GM18526 (cell line): Measurements from ENCODE around the gene FAM193B.

ENCODE experiments used
- POLR2A ChIP-seq: IDR thresholded peaks from 3 replicates; pipeline ENCODE4 v1.6.1; 2011; ENCODE audit not compliant: insufficient read length; ENCODE audit errors: extremely low read depth

Gene FAM193B

DNA sequence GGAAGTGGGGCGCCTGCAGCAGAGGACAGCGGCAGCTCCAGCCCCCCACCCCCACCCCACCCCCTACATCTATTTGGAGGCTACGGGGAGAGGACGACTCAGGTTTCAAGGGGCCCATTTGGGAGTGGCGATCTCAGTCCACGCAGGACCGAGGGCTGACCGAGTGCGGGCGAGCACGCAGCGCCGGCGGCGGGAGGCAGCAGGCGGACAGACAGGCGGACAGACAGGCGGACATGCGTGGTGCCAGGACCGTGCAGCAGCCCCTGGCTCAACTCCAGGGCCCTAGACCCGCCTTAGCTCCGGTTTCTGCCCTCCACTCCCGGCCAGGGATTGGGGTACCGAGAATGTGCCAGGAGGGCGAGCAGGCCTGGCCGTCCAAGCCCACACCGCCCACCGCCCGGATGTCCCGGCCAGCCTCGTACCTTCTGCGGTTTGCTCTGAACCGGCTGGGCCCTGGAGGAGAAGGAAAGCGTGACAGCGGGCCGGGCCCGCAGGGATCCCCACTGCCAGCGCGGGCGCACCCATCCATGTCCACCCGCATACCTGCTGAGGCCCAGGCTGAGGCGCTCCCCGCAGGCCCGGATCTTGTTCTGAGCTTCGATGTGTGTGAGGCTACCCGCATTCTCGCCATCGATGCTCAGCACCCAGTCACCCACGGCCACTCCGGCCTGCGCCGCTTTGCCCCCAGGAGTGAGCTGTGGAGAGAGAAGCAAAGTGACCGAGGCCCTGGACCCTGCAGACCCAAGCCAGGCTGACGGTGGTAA lies 62.2 kb downstream of the FAM193B start:
- no peak for TF ChIP-seq POLR2A

DNA sequence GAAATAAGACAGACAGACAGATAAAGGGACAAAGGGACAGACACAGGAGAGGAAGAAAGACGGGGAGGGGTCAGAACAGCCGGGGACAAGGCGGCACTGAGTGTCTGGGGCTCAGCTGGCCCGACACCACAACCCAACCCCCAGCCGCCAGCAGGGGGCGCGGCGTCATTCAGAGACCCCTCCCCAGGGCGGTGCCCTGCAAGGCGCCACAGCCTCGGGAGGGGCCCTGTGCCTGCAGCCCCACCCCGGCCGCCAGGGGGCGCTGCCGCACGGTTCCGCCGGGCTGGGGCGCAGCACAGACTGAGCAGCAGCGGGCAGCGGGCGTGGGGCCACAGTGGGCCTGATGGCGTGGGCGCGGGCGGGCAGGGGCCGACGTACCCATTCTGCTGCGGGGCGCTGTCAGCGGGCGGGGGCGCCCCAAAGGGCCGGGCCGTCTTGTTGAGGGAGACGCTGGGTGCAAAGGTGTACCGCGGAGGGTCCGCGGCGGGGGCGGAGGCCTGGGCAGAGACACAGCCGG lies 62.9 kb downstream of the FAM193B start:
- TF ChIP-seq POLR2A = no peak

DNA sequence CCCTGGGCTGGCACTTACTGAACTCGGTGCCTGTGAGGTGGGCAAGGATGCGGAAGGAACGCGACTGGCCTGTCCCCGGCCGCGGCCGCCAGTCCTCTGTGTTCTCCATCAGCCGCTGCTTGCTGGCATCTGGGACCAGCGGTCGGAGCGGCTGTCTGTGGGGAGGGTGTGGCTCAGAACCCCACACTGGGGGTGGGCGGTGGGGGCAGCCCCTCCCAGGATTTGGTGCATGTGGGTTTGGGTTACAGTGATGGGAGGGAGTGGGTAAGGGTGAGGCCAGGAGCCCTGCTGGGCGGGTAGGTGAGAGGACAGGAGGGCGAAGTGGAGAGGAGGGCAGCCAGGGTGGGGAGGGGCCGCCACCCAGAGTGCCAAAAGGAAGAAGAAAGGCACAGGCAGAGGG lies 63.4 kb downstream of the FAM193B start:
- no peak for TF ChIP-seq POLR2A

DNA sequence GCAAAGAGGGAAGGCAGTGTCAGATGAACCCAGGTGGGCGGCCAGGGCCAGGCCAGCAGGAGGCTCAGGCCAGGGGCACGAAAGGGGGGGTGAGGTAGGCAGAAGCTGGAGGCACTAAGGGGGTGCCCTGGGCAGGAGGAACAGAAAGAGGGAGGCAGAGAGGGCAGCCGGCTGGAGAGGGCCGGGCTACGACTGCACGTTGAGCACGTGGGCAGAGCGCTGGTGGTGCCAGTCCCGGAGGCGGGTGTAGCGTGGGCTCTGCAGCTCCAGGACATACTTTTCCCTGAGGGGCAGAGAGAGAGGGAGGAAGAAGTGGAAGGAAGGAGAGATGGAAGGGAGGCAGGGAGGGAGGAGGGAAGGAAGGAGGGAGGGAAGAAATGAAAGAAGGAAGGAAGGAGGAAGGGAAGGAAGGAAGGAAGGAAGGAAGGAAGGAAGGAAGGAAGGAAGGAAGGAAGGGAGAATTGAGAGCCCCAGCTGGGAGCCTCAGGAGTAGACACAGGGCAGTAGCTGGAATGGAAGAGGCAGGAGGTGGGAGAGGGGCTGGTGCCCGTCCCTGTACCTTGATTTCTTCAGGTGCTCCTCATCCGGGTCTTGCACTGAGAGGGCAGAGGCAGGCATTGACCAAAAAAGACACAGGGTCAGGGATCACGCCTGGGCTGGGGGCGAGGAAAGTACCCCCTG lies 63.9 kb downstream of the FAM193B start:
- TF ChIP-seq POLR2A = no peak

DNA sequence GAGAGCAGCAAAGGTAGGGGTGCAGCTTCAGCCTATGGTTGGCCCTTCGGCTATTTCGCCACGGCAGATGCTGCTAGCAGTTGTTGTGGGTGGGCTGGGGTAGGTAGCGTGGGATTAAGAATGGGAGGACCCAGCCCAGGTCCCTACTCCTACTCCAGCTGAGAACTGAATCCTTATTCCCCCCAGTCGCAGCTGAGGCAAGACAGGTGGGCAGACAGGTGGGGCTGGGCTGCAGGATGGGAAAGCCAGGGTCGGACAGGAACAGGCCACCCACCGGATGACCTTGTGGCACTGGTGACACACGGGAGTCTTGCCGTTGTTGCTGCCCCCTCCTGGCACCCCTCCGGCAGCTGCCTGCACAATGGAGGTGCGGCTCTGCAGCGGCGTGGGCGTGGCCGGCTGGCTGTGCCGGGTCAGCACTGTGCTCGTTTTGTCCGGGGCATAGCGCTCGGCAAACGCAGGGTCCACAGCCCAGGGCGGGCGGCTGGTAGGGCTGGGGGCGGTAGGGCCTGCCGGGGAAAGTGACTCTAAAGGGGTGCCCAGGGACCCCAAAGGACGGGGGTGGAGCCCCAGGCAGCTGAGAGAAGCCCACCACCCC lies 65.1 kb downstream of the FAM193B start:
- TF ChIP-seq POLR2A = no peak

GRCh38 chr5:177487975-177488374 lies 66.4 kb downstream of the FAM193B start:
- no peak for TF ChIP-seq POLR2A

DNA sequence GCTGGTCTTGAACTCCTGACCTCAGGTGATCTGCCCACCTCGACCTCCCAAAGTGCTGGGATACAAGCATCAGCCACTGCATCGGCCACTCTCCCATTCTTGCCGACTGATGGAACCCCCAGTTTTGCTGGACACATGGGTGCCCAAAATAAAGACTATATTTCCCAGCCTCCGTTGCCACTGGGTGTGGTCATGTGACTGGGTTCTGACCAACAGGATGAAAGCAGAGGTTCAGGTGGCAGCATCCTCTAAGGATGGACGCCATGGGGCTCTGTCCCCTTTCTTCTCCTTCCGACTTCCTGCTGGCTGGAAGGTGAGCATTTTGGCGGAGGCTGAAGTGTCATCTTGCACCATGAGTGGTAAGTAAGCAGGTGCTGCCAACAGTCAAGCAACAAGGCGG lies 67.2 kb downstream of the FAM193B start:
- no peak for TF ChIP-seq POLR2A

DNA sequence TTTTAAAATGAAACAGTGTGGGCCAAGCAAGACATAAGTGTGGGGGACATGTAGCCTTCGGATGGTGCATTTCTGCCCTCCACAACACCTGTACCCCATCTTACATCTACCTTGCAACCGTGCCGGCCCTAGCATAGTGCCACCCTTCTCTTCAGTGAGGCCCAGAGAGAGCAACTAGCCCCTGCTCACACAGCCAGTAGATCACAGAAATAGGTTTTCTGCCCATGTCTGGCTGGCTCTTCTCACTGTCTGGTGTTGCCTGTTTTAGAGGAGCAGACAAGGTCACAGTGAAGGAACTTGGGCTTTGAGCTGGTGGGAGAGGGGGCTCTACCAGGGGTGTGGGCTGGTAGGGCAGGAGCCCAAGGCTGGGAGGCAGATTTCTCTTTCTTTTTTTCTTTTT lies 68.1 kb downstream of the FAM193B start:
- TF ChIP-seq POLR2A = no peak

GRCh38 chr5:177484902-177485549 lies 69.3 kb downstream of the FAM193B start:
- TF ChIP-seq POLR2A = no peak

DNA sequence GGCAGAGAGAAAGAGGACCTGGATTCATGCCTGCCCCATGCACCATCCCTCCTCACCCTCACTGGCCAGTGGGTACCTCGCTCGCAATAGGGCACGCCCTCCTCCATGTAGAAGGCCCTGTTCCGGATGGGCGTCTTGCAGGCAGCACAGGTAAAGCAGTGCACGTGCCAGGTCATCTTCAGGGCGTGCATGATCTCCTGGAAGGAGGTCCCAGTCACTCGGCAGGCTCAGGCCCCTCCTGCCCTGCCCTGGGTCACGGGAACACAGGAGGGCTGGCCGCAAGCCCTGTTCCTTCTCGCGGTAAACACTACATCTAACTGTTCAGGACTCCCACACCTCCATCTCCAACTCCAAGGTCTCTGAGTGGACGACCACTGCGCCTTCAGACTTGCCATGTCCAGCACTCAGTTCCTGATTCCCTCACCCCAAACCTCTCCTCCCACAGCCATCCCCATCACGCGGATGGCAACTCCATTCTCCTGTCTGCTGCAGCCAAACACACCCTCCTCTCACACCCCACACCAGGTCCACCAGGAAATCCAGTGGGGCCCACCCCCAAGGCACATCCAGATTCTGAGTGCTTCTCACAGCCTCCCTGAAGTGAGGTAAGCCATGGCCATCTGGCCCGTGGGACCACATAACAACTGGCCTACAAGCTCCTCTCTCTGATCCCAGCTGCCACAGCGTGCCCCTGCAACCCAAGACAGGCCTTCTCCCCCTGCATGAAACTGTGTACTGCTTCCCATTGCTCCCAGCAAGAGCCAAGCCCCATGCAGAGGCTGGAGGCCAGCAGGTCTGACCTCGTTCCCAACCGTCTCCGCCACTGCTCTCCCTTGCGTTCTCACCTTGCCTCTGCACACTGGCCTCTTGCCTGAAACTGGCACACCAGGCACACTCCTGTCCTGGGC lies 70.1 kb downstream of the FAM193B start:
- TF ChIP-seq POLR2A = no peak

DNA sequence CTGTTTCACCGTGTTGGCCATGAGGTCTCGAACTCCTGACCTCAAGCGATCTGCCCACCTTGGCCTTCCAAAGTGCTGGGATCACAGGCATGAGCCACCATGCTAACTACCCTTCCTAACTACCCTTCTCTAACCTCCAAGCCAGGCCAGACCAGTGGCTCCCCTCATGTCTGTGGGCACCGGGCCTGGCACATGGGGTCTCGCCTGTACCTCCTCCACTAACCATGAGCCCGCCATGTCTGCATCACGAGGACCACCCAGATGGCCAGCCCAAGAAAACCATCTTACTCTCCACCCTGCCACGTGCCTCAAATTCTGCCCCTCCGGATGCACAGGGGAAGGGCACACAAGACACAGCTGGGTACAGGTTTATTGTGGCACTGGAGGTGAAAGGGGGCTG lies 71.3 kb downstream of the FAM193B start:
- TF ChIP-seq POLR2A = no peak

GRCh38 chr5:177482359-177482795 lies 72.0 kb downstream of the FAM193B start:
- TF ChIP-seq POLR2A = no peak

GRCh38 chr5:177479774-177480173 lies 74.6 kb downstream of the FAM193B start:
- TF ChIP-seq POLR2A = no peak
